B cell (primary cell): Measurements from ENCODE around the gene PSORS1C1. TPM values are rescaled to one million over a fixed set of nuclear protein-coding genes. Genes with fewer than 3 reads are reported as not detected.
"Not testable (repeated sequence)": the region's sequence is repeated elsewhere in the genome, so short reads cannot be mapped to it uniquely, and the experiment has no call there.

Experiments
- ATAC-seq: fragments of 200-7000 bp; cut with Tn5 transposase; one replicate; pipeline ENCODE4 v1.10.0; 2021; ENCODE audit warnings: low read depth, mild to moderate bottlenecking, moderate number of reproducible peaks, moderate library complexity
- CTCF ChIA-PET: fragments of 350-600 bp; sonication (Branson Sonifier 250); formaldehyde crosslinking; loops from one replicate; lab custom pipeline; 2021; ENCODE audit warnings: antibody characterized with exemption, inconsistent platforms; lab: Charles Lee
- POLR2A ChIA-PET: fragments of 350-600 bp; sonication (Branson Sonifier 250); formaldehyde crosslinking; loops from one replicate; lab custom pipeline; 2021; ENCODE audit warnings: antibody characterized with exemption; lab: Charles Lee
- DNase-seq: peaks from one replicate; pipeline ENCODE4 v3.0.0; 2013
- H2AFZ ChIP-seq: 2 replicates; pipeline ENCODE4 v1.6.1; 2012; ENCODE audit warnings: mild to moderate bottlenecking, low read depth, low read length; ENCODE audit not compliant: insufficient read depth, poor library complexity, severe bottlenecking
- H3K27ac ChIP-seq, 2 donors: 1 replicate in 1 of 2; 2 replicates in 1 of 2; pipeline ENCODE4 v1.5.1; 2012 to 2013; ENCODE audit warnings: low read length in 2 of 2, mild to moderate bottlenecking in 2 of 2, moderate library complexity in 1 of 2
- H3K27me3 ChIP-seq, 4 experiments: fragments of 200-600 bp in 1 of 4; sonication (generic) in 1 of 4; replicated peaks in 1 of 4; 1 replicate in 2 of 4; 2 replicates in 2 of 4; pipeline versions ENCODE4 v1.6.1 to v1.7.0; 2013 to 2016; ENCODE audit warnings: low read length in 3 of 4, mild to moderate bottlenecking in 2 of 4, mixed read lengths in 1 of 4, moderate library complexity in 1 of 4; ENCODE audit not compliant: insufficient read depth in 4 of 4, control insufficient read depth in 3 of 4; ENCODE audit errors: control extremely low read depth in 1 of 4
- H3K36me3 ChIP-seq, 2 experiments: replicated peaks in 1 of 2; 1 replicate in 1 of 2; 2 replicates in 1 of 2; pipeline versions ENCODE4 v1.6.1 to v1.7.1; 2013; ENCODE audit warnings: low read length in 1 of 2; ENCODE audit not compliant: insufficient read depth in 2 of 2, control insufficient read depth in 1 of 2; ENCODE audit errors: control extremely low read depth in 1 of 2, extremely low read depth in 1 of 2
- H3K4me1 ChIP-seq, 2 donors: fragments of 200-600 bp in 1 of 2; sonication (generic) in 1 of 2; 1 replicate in 1 of 2; 2 replicates in 1 of 2; pipeline versions ENCODE4 v1.5.1 to v1.6.1; 2013 to 2017; ENCODE audit warnings: low read length in 2 of 2; ENCODE audit not compliant: control insufficient read depth in 2 of 2, insufficient read depth in 2 of 2
- H3K4me2 ChIP-seq: replicated peaks from 2 replicates; pipeline ENCODE3; 2012; ENCODE audit warnings: mild to moderate bottlenecking, low read depth, low read length; ENCODE audit not compliant: poor library complexity, severe bottlenecking
- H3K4me3 ChIP-seq, 5 experiments: fragments of 200-600 bp in 1 of 5; sonication (generic) in 1 of 5; 1 replicate in 3 of 5; 2 replicates in 2 of 5; pipeline versions ENCODE4 v1.5.1 to v1.7.0; 2011 to 2016; ENCODE audit warnings: low read length in 4 of 5, mild to moderate bottlenecking in 4 of 5, low read depth in 2 of 5, control low read depth in 1 of 5, moderate library complexity in 1 of 5; ENCODE audit not compliant: insufficient read depth in 1 of 5; ENCODE audit errors: control extremely low read depth in 1 of 5, extremely low read depth in 1 of 5
- H3K79me2 ChIP-seq: fragments of 200-600 bp; sonication (generic); one replicate; pipeline ENCODE4 v1.6.0; 2016; ENCODE audit warnings: low read length; ENCODE audit not compliant: control insufficient read depth, insufficient read depth
- H3K9ac ChIP-seq: fragments of 200-600 bp; sonication (generic); 2 replicates; pipeline ENCODE4 v1.6.1; 2017; ENCODE audit warnings: mild to moderate bottlenecking, low read length, moderate library complexity
- H3K9me3 ChIP-seq, 3 donors: one replicate each; pipeline versions ENCODE4 v1.6.1 to v1.7.1; 2013; ENCODE audit warnings: low read length in 2 of 3; ENCODE audit not compliant: control insufficient read depth in 2 of 3, insufficient read depth in 1 of 3; ENCODE audit errors: control extremely low read depth in 1 of 3
- H4K20me1 ChIP-seq: 2 replicates; pipeline ENCODE4 v1.6.0; 2012; ENCODE audit warnings: mild to moderate bottlenecking, low read length; ENCODE audit not compliant: insufficient read depth, control insufficient read depth, poor library complexity, severe bottlenecking
- H3K27ac Mint-ChIP-seq: one replicate; pipeline ENCODE4 v1.8.0; 2021; ENCODE audit warnings: mixed read lengths
- H3K27me3 Mint-ChIP-seq: one replicate; pipeline ENCODE4 v1.8.0; 2021; ENCODE audit warnings: mixed read lengths
- H3K4me1 Mint-ChIP-seq: one replicate; pipeline ENCODE4 v1.8.0; 2021; ENCODE audit warnings: mixed read lengths
- H3K4me3 Mint-ChIP-seq: one replicate; pipeline ENCODE4 v1.8.0; 2021; ENCODE audit warnings: mixed read lengths
- H3K9me3 Mint-ChIP-seq: one replicate; pipeline ENCODE4 v1.8.0; 2022; ENCODE audit warnings: mixed read lengths; ENCODE audit not compliant: insufficient read depth
- EZH2 ChIP-seq: IDR thresholded peaks from 2 replicates; pipeline ENCODE4 v1.6.1; 2012; ENCODE audit warnings: borderline replicate concordance, low read depth, mild to moderate bottlenecking, moderate library complexity, low read length; ENCODE audit not compliant: insufficient read depth, poor library complexity, severe bottlenecking
- WGBS: methylation state at CpG from one replicate; pipeline ENCODE4 v1.1.5; 2013; ENCODE audit warnings: missing lambda C conversion rate; ENCODE audit not compliant: insufficient coverage; 5-methylcytosine and 5-hydroxymethylcytosine counted together
- intact Hi-C: fragments of 100-400 bp; cut with micrococcal nuclease; formaldehyde crosslinking; loops from one replicate; pipeline ENCODE4 v1.10.0; 2022
- polyA plus RNA-seq: library from polyadenylated mRNA; depleted of rRNA; stranded (reverse); fragments of >200 nt; gene quantifications from 2 replicates; pipeline ENCODE4 v1.2.3, GENCODE V29; 2012
- total RNA-seq, 2 donors: library from RNA; stranded (reverse); fragments of 120-200 nt in 1 of 2; gene quantifications; 1 replicate in 1 of 2; 2 replicates in 1 of 2; pipeline versions ENCODE4 v1.2.3 to v1.2.4, GENCODE V29; 2013 to 2022
- TF ChIP-seq, protein P1 (sequence below): fragments of 200-600 bp; IDR thresholded peaks from one replicate; pipeline ENCODE4 v1.8.0; 2022; ENCODE audit warnings: antibody characterized with exemption, mild to moderate bottlenecking

Gene PSORS1C1
- total and polyA plus RNA-seq, 2 donors (not counting 1 experiment from before 2014, with no cell fraction given): not detected

DNA sequence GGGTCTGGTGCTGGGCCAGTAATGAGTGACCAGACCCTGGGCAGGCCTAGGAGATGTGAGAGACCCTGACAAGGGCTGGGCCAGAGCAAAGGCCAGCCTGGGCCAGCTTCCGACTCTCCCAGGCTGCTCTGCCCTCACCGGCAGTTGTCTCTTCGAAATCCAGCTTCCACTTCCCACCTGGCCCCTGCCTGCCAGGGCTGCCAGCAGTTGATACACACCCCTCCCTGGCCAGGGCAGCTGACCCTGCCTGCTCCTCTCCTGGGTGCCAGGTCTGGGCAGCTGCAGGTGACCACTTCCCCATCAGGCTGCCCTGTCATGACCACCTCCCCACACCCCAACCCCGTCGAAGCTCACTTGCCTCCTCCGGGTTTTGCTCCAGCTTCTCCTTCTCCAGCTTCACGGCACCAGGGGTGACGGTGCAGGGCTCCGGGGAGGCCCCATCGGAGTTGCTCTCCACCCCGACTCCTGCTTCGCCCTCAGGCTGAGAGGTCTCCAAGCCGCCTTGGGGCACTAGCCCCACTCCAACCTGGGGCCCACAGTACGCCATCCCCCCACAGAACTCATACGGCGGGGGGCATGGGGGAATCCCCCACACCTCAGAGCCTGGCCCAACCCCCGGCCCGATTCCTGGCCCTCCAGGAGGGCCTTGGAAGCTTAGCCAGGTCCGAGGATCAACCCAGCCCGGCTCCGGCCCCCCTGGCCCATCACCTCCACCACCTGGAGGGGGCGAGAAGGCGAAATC is 55.4 kb downstream of the PSORS1C1 start:
- H3K4me1 Mint-ChIP-seq, intact Hi-C loops, H3K27me3 ChIP-seq, H3K4me3 ChIP-seq, H3K27ac Mint-ChIP-seq, H3K27ac ChIP-seq, H4K20me1 ChIP-seq, H3K9me3 Mint-ChIP-seq, H3K4me3 Mint-ChIP-seq, ATAC-seq, H2AFZ ChIP-seq, H3K9ac ChIP-seq, POLR2A ChIA-PET, H3K4me1 ChIP-seq, DNase-seq, H3K36me3 ChIP-seq, H3K79me2 ChIP-seq, H3K4me2 ChIP-seq, H3K27me3 Mint-ChIP-seq, H3K9me3 ChIP-seq: not testable (repeated sequence)
- 89% methylated on average over 12 of the region's 23 CpGs for WGBS
- CTCF ChIA-PET: interaction anchor here (1.0 to 1.5 kb wide), 3 partner anchors 22 to 275 kb away, joined by 3 read pairs; no protein-coding TSS in a partner anchor

DNA sequence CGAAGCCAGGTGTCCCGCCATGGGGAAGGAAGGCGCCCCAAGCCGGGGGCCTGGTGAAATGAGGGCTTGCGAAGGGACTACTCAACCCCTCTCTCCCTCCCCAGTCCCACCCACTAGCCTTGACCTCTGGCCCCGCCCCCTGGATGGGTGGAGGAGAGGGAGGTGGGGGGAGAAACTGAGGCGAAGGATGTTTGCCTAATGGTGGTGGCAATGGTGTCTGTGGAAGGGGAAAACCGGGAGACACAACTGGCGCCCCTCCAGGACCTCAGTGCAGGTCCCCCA is 55.9 kb downstream of the PSORS1C1 start, which contains the start of gene POU5F1:
TSS of gene POU5F1 (minus strand) at position 83 of the 282 bp plus-strand sequence. CDS start at position 21, 62 bp downstream.
- Mint-ChIP-seq H3K4me3 (no peak within 1 kb of the TSS), H3K27me3 (no peaks in the 10 kb centered on the region), H3K9me3 (no peaks in the 10 kb centered on the region), H3K27ac (no peak within 1 kb of the TSS), H3K4me1 (peaks cover 2% of the 10 kb centered on the region)
- no peaks in the 10 kb centered on the region for H3K27me3 ChIP-seq
- ChIA-PET POLR2A (no interaction called here), CTCF (interaction anchor here (1.0 to 1.2 kb wide), 2 partner anchors 33 to 274 kb away, joined by 3 read pairs; no protein-coding TSS in a partner anchor)
- H3K27ac ChIP-seq: no peak within 1 kb of the TSS
- no peak within 1 kb of the TSS for H3K4me3 ChIP-seq
- WGBS: no CpG with 5 or more reads among the region's 9 CpGs
- no peak within 1 kb of the TSS for H2AFZ ChIP-seq
- peaks cover 0 to 2% of the 10 kb centered on the region in 2 donors for H3K4me1 ChIP-seq
- no peaks in the 10 kb centered on the region for H3K9me3 ChIP-seq
- no peaks in the 10 kb centered on the region for H3K36me3 ChIP-seq
- H3K79me2 ChIP-seq: no peaks in the 10 kb centered on the region
- no peak for DNase-seq
- H3K9ac ChIP-seq: no peak within 1 kb of the TSS
- intact Hi-C loops: no loop called here
- no peak for TF ChIP-seq EZH2
- TF ChIP-seq, protein P1, sequence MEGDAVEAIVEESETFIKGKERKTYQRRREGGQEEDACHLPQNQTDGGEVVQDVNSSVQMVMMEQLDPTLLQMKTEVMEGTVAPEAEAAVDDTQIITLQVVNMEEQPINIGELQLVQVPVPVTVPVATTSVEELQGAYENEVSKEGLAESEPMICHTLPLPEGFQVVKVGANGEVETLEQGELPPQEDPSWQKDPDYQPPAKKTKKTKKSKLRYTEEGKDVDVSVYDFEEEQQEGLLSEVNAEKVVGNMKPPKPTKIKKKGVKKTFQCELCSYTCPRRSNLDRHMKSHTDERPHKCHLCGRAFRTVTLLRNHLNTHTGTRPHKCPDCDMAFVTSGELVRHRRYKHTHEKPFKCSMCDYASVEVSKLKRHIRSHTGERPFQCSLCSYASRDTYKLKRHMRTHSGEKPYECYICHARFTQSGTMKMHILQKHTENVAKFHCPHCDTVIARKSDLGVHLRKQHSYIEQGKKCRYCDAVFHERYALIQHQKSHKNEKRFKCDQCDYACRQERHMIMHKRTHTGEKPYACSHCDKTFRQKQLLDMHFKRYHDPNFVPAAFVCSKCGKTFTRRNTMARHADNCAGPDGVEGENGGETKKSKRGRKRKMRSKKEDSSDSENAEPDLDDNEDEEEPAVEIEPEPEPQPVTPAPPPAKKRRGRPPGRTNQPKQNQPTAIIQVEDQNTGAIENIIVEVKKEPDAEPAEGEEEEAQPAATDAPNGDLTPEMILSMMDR: no peak
- no peak within 1 kb of the TSS for H3K4me2 ChIP-seq
- ATAC-seq: no peak
- H4K20me1 ChIP-seq: no peaks in the 10 kb centered on the region
